Neuron (in vitro differentiated cells): ENCODE measurements around the gene GCLC.

Experiments used
- H2AFZ ChIP-seq: one replicate; pipeline ENCODE4 v1.6.1; 2013; ENCODE audit warnings: low read depth, mild to moderate bottlenecking, inconsistent platforms, low read length, moderate library complexity
- H3K27me3 ChIP-seq: one replicate; pipeline ENCODE4 v1.6.1; 2013; ENCODE audit warnings: low read length; ENCODE audit not compliant: insufficient read depth
- H3K36me3 ChIP-seq: one replicate; pipeline ENCODE4 v1.6.1; 2013; ENCODE audit warnings: low read length; ENCODE audit not compliant: insufficient read depth
- H3K4me1 ChIP-seq: one replicate; pipeline ENCODE4 v1.6.1; 2013; ENCODE audit warnings: low read length; ENCODE audit not compliant: insufficient read depth
- H3K4me3 ChIP-seq: 2 replicates; pipeline ENCODE4 v1.5.1; 2013; ENCODE audit warnings: mild to moderate bottlenecking, low read length, moderate library complexity
- H3K9me3 ChIP-seq: one replicate; pipeline ENCODE4 v1.6.1; 2013; ENCODE audit warnings: low read length

Gene GCLC

GRCh38 chr6:53547166-53547810 lies 2.4 kb upstream of the GCLC start:
- no peaks in the 10 kb centered on the region for H3K36me3 ChIP-seq
- H3K4me3 ChIP-seq = peak overlapping the region; percentile 67
- H3K9me3 ChIP-seq = no peaks in the 10 kb centered on the region
- H2AFZ ChIP-seq = peak overlapping the region; percentile 89
- H3K4me1 ChIP-seq = peaks cover 20% of the 10 kb centered on the region
- H3K27me3 ChIP-seq = peaks cover 4% of the 10 kb centered on the region

DNA sequence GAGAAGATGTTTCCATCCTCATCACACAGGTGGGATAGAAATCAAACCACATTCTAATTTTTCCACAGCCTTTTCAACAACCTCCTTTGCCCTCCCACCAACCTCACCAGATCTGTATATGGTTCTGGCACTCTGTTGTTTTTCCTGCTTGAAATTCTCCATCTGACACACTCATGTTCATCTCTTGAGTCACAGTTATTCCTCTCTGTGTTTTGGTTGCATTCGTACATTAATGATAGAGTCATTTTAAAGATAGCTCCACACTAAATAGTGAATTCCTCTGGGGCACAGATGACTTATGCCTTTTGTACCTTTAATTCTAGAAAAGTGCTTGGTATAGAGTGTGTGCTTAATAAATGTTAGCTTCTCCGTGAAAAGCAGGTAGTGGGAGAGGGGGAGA lies 1.4 kb upstream of the GCLC start:
- Histone ChIP-seq H3K4me1 (peaks cover 20% of the 10 kb centered on the region), H3K27me3 (peaks cover 4% of the 10 kb centered on the region), H2AFZ (no peak overlapping the region), H3K36me3 (no peaks in the 10 kb centered on the region), H3K9me3 (no peaks in the 10 kb centered on the region), H3K4me3 (no peak overlapping the region)

DNA sequence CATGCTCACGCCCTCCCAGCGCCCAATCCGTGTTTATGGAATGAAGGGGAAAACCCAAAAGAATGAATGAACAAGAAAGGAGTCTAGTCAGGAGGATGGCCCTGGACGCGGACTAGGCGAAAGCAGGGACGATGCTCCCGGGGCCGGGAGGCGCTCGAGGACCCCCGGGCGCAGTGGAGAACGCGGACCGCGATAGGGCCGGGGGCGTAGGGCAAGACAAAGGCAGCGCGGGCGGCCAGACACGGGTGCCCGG lies 758 bp downstream of the GCLC start:
- H3K27me3 ChIP-seq = peaks cover 4% of the 10 kb centered on the region

GRCh38 chr6:53543359-53544216 lies 1.3 kb downstream of the GCLC start:
- H3K9me3 ChIP-seq = no peaks in the 10 kb centered on the region
- H3K4me3 ChIP-seq = peak overlapping the region; percentile 69
- H3K4me1 ChIP-seq = peaks cover 20% of the 10 kb centered on the region
- H3K36me3 ChIP-seq = peaks cover 3% of the 10 kb centered on the region
- peak overlapping the region; percentile 94 for H2AFZ ChIP-seq
- peaks cover 4% of the 10 kb centered on the region for H3K27me3 ChIP-seq

More for the DNA sequence above, 758 bp downstream of the GCLC start:
- Histone ChIP-seq H3K4me1 (peaks cover 20% of the 10 kb centered on the region), H2AFZ (peak overlapping the region; percentile 94), H3K9me3 (no peaks in the 10 kb centered on the region), H3K36me3 (peaks cover 3% of the 10 kb centered on the region), H3K4me3 (peak overlapping the region; percentile 69)

DNA sequence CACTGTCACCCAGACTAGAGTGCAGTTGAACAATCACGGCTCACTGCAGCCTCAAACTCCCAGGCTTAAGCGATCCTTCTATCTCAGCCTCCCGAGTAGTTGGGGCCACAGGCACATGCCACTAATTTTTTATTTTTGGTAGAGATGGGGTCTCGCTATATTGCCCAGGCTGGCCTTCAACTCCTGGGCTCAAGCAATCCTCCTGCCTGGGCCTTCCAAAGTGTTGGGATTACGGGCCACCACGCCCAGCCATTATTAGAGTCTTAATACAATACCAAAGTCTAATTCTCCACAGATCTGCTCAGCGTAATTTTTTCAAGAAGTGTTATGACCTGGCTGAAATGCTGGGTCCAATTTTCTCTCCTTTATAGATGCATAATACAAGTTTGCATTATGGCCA lies 3.0 kb downstream of the GCLC start:
- peaks cover 9% of the 10 kb centered on the region for H3K4me1 ChIP-seq

DNA sequence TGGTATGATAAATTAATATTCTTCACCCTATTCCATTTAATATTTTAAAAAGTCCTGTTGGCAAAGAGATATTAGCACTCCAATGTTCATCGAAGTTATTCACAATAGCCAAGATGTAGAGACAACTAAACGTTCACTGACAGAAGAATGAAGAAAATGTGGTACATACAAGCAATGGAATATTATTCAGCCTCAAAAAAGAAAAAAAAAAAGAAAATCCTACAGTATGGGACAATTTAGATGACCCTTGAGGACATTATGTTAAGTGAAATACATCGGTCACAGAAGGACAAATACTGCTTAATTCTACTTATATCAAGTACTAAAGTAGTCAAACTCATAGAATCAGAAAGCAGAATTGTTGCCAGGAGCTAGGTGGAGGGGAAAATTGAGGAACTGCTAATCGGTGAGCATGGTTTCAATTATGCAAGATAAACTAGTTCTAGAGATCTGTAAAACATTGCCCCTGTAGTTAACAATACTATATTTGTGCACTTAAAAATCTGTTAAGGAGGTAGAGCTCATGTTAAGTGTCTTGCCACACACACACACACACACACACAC lies 4.7 kb downstream of the GCLC start:
- H3K4me1 ChIP-seq = peaks cover 9% of the 10 kb centered on the region
- no peaks in the 10 kb centered on the region for H3K9me3 ChIP-seq
- H3K36me3 ChIP-seq = peaks cover 3% of the 10 kb centered on the region
- H3K27me3 ChIP-seq = no peaks in the 10 kb centered on the region
- no peak overlapping the region for H3K4me3 ChIP-seq
- no peak overlapping the region for H2AFZ ChIP-seq

More for the DNA sequence above, 3.0 kb downstream of the GCLC start:
- H2AFZ ChIP-seq = no peak overlapping the region
- H3K4me3 ChIP-seq = no peak overlapping the region
- H3K27me3 ChIP-seq = peaks cover 4% of the 10 kb centered on the region
- H3K36me3 ChIP-seq = peaks cover 3% of the 10 kb centered on the region
- H3K9me3 ChIP-seq = no peaks in the 10 kb centered on the region

- Histone ChIP-seq H3K27me3 (no peaks in the 10 kb centered on the region), H3K9me3 (no peaks in the 10 kb centered on the region), H2AFZ (no peak overlapping the region), H3K4me3 (no peak overlapping the region), H3K4me1 (peaks cover 9% of the 10 kb centered on the region), H3K36me3 (peaks cover 3% of the 10 kb centered on the region)
Measured at GRCh38 chr6:53539561-53539960, 5.3 kb downstream of the GCLC start.

DNA sequence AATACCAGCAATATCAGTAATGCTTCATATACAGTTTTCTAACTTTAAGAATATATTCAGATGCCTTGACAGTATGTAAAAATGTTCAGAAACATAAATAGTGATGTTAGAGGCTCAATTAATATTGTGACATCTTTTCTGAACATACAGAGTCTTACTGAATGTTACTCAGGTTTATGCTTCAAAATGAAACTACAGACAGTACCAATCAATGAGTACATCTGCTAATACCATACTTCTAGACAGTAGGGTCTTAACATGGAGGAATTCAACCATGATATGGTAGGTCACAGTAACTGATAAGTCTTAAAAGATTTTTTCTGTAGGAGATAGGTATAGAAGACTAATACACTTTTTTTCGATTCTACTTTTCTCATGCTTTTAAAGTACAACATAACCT lies 8.3 kb downstream of the GCLC start:
- H2AFZ ChIP-seq = no peak overlapping the region
- H3K27me3 ChIP-seq = no peaks in the 10 kb centered on the region
- peaks cover 3% of the 10 kb centered on the region for H3K36me3 ChIP-seq
- no peaks in the 10 kb centered on the region for H3K9me3 ChIP-seq
- H3K4me3 ChIP-seq = no peak overlapping the region
- H3K4me1 ChIP-seq = peaks cover 1% of the 10 kb centered on the region

DNA sequence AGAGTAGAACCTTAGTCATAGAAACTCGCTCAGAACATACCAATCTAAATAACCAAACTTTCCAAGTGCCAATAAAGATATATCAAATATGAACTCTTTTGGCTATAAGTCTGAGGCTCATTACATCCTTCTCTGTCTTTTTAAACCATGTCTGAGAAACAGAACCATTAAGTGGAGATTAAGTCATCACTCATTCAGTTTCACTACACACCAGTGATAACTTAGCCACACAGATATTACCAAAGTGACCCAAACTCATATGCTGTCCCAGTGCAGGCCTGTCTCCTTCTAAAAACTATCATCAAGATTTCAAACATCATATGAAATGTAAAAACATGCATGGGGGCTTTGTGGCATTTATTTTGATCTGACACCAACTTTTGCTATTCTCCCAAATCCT lies 12.0 kb downstream of the GCLC start:
- Histone ChIP-seq H3K27me3 (no peaks in the 10 kb centered on the region), H2AFZ (no peak overlapping the region), H3K4me3 (no peak overlapping the region), H3K9me3 (no peaks in the 10 kb centered on the region), H3K4me1 (peaks cover 21% of the 10 kb centered on the region), H3K36me3 (no peaks in the 10 kb centered on the region)

DNA sequence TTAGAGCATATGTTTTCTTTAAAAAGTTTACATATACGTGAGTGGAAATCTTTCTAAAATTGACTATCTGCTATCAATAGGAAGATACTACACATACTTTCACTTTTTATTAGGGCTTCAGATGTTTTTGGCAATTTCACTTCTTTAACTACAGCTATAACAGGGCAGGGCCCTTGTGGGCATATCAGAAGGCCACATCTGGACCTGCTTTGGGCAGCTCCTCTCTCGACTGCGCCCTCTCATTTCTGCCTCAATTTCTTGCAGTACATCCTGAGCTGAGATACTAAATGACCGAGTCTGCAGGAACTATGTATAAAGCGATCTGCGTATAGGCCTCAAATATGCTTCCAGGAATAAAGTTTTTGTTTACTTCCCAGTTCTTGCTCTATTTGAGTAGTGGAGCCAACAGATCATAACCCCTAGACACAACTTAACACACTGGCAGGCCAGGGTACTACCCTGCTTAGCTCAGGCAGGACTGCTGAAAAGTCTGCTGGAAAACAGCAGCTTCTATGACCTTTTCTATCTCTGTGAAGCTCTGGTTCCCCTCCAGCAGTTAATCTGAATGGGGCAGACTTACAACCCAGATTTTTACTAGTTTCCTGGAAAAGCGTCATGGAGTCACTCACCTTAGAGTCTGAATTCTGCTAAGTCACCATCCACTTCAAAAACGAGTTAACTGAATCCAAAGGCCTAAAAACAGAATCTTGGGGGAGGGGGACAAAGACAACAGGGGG lies 12.7 kb downstream of the GCLC start:
- H3K4me1 ChIP-seq = peaks cover 26% of the 10 kb centered on the region
- H2AFZ ChIP-seq = no peak overlapping the region
- no peaks in the 10 kb centered on the region for H3K9me3 ChIP-seq
- no peak overlapping the region for H3K4me3 ChIP-seq
- H3K36me3 ChIP-seq = no peaks in the 10 kb centered on the region
- no peaks in the 10 kb centered on the region for H3K27me3 ChIP-seq

DNA sequence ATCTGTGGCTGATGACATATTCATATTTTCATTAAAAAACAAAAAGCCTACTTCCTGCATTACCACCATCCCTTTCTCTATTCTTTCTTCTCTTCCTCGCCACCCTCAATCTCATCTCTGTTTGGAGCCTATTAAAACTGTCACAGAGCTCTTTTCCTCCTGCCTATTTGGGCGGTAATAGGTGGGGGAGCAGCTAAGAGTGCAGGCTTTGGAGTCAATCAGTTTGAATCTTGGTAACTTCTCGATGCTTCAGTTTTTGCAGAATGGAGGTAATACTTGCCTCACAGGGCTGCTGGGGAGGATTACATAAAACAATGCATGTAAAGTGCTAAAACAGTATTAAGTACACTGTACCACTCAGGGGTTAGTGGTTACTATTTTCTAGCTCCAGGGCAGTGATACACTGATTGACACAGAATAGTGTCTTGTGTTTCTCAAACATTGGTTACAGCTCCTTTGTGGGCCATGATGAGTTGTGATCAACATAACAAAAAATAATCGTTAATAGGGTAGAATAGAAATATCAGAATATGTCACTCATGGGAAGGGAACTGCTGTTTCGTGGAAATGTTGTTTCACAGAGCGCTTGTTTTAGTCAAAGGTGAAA lies 14.0 kb downstream of the GCLC start:
- peaks cover 35% of the 10 kb centered on the region for H3K4me1 ChIP-seq
- H2AFZ ChIP-seq = no peak overlapping the region
- no peaks in the 10 kb centered on the region for H3K36me3 ChIP-seq
- H3K4me3 ChIP-seq = no peak overlapping the region
- no peaks in the 10 kb centered on the region for H3K9me3 ChIP-seq
- H3K27me3 ChIP-seq = no peaks in the 10 kb centered on the region

GRCh38 chr6:53530346-53530745 lies 14.6 kb downstream of the GCLC start:
- Histone ChIP-seq H3K4me1 (peaks cover 40% of the 10 kb centered on the region), H3K27me3 (no peaks in the 10 kb centered on the region), H3K9me3 (no peaks in the 10 kb centered on the region), H3K36me3 (no peaks in the 10 kb centered on the region), H2AFZ (no peak overlapping the region), H3K4me3 (no peak overlapping the region)
